GM18868 (cell line): ENCODE data around the gene FAM217B.

Source experiments
- ATAC-seq: cut with Tn5 transposase; IDR thresholded peaks from one replicate; pipeline ENCODE4 v1.9.1; 2021; ENCODE audit warnings: mild to moderate bottlenecking, moderate library complexity; ENCODE audit not compliant: unreplicated experiment

FAM217B gene

DNA sequence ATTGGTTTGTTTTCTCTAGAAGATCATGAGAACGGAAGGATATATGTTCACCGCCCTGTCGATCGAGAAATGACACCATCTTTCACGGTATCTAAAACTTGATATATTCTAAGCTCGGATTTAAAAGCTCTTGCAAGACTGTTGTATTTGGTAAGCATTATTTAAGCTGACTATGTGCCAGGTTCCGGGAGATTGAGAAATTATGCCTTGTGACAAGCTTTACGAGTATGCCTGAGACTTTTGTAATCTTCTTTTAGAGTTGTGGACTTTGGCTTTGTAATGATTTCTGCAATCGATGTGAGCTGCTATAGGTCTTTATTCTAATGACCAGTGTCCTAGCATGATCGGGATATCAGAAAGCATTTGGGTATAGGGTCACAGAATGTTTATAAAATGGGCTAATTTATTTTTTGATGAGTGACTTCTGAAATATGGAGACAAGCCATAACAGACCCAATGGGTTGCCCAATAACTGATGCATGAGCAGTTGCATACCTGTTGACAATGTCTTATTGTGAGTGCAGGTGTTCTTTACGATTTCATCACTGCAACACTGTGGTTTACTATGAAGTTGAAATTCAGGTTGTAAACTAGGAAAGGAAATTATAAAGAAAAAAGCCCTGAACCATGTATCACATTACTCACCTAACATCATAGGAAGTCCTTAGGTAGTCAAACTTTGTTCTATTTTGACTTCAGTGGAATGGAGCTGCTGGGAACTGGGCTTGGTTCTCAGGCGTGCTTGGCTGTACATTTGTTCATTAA, 32.0 kb downstream of the FAM217B start:
- no peak for ATAC-seq

DNA sequence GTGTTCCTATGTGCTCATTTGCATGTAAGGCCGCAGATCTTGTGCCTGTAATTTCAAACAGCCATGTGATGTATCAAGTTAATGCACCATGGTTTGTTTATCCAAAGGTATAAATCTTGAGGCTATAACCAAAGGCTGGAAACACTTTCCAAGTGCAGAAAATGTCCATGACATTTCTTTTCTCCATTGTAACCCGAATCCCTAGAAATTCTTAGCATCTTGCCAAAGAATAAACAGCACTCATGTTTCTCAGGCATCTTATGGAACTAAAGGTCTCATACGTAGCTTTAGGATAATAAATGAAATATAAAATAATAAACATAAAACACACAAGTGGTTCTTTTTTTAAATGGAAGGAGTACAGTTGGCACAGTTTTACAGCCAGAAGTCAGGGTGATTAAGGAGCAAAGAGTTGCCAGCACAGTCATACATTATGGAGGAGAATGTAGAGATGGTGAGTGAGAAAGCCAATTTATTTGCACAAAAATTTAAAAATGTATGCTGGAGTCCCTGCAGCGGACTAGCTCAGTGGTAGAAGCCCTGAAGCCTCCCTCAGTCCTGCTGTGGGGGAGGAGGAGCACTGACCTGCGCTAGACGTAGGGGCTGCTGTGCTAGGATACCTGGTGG, 36.1 kb downstream of the FAM217B start:
- ATAC-seq: no peak

DNA sequence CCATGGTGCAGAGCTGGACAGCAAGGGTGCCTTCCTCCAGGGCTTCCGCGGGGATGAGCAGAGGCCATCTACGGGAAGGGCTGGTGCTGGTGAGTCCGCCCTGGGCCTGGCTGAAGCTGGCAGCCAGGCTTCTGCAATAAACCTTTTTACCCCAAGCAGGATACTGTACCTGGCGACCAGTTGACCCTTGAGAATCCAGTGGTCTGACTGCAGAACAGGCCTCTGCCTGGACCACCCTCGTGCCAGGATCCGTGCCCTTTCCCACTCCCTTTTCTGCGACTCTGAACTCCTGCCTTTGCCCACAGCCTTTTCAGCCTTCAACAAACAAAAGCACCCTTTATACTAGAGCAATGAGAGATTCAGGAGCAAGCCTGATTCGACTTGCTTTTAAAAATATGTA, 36.9 kb downstream of the FAM217B start:
- no peak for ATAC-seq

DNA sequence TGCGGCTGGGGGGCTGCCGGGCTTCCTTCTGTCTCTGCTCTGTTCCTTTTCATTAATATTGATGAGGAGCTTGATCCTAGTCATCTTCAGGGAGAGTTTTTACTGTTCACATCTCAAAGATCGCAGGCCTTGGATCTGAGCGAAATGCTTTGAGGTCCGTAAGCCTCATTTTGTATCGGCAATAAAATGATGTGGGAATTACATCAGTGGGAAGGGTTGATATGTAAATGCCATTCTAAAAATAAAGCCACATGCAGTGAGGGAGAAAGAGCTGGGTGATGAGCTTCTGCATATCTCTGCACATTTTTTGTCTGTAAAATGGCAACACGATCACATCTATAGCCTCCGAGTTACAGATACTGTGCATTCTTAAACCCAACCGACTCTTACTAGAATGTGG, 42.9 kb downstream of the FAM217B start:
- ATAC-seq: no peak

DNA sequence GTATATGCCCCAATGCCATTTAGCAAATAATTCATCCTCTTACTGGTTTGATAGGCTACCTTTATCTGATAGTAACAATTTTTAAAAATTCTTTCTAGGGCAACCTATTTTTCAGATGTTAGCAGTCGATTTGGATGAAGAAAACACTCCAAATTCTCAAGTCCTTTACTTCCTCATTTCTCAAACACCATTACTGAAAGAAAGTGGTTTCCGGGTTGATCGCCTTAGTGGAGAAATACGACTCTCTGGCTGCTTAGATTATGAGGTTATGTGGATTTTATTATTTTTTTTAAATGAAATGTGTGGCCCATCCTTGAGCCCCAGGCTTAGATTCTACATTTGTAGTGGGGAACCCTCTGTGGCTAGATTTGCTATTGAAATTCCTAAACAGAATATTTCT, 44.4 kb downstream of the FAM217B start:
- no peak for ATAC-seq

DNA sequence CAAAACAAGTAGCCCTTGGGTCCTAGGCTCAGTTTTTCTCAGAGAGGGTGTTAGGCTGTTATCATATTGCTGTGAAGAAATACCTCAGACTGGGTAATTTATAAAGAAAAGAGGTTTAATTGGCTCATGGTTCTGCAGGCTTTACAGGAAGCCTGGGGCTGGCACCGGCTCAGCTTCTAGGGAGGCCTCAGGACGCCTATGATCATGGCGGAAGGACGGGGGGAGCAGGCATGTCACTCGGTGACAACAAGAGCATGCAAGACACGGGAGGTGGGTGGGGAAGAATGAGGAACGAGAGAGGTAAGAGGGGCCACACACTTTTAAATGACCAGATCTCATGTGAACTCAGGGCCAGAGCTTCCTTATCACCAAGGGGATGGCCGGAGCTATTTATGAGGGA, 45.0 kb downstream of the FAM217B start:
- ATAC-seq: no peak

DNA sequence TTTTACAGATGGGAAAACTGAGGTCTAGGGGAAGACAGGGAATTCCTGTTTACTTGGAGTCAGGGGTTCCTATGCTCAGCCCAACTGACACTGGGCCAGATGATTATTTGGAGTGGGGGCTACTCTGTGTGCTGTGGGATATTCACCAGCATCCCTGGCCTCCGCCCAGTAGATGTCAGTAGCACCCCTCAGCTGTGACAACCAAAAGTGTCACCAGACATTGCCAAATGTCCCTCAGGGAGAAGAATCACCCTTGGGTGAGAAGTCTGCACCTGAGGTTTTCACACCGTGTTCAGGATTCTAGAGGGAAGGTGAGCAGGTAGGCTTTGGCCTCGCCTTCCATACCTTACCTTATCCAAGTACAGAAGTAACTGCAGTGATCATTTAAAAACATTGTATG, 45.7 kb downstream of the FAM217B start:
- no peak for ATAC-seq

DNA sequence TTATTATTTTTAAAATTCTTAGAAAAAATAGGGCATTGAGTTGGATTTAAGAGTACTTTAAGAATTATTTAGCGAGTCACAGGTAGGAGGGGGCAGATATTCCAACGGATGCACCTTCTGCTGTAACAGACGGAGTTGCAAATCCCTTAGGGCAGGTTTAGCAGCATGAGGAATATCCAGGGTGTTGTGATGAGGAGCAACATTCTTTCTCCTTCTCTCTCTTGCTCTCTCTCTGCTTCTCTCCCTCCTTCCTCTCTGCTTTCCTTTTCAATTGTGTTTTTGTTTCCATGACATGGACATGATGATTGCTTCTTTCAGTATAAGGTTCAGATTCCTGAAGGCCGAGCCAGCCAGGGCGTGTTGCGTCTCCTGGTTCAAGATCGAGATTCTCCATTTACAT, 46.9 kb downstream of the FAM217B start:
- ATAC-seq: no peak

DNA sequence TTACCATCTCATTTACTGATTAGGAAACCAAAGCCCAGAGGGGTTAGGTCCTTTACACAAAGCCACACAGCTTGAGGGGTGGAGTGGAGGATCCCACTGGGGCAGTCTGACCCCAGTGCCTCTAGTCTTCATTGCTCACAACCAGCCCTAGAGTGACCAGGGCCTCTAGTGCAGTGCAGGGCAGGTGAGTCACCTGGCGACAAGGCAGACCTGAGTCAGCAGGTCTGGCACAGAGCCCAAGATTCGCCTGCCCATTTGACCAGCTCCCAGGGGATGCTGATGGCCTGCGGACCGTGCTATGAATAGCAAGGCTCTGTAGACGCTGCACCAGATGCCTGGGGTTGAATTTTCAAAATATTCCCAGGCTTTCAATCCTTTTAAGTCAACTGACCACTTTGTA, 48.0 kb downstream of the FAM217B start:
- no peak for ATAC-seq

DNA sequence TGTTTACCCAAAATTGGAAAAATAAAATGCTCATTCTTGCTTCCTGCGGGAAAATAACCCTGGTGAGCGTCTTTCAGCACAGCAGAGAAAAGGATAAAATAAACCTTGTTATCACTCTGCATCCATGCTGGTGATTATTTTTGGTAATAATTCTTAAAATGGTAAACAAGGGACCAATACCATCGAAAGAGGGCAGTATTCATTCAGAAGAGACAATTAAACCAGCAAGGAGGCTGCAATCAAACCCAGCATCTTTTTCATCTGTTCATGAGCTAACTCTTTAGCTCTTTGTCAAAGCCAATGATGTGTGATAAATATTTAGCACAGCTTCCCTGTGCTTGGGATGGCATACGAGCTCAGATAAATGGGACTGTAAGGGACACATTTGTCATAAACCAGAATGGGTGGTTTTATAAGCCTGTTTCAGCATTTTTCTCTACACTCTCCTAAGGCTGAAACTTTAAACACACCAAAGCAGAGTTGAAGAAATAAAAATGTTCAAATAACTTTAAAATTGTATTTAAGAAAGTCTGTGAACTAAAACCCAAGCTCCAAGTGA, 52.4 kb downstream of the FAM217B start:
- no peak for ATAC-seq

DNA sequence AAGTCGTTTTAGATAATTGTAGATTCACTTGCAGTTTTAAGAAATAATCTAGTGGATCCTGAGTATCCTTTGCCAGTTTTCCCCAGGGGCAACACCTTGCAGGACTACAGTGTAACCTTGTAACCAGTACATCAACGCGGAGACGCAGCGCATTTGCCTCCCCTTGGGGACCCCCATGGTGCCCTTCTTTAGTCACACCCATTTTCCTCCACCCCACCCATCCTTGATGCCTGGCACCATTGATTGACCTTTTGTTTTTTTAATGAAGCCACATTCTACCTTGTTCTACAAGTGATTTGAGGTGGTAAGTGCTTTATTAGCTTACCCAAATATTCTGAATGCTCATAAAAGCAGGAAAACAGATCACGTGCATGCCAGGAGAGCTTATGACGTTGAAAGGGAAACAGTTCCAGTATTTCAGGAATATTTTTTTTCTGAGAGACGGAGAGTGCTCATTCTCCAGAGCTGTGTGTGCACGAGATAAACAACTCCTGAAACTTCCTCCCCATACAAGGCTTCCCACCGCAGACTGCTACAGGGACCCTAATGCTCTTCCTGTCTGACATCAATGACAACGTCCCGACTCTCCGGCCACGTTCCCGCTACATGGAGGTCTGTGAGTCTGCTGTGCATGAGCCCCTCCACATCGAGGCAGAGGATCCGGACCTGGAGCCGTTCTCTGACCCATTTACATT, 53.7 kb downstream of the FAM217B start:
- no peak for ATAC-seq

DNA sequence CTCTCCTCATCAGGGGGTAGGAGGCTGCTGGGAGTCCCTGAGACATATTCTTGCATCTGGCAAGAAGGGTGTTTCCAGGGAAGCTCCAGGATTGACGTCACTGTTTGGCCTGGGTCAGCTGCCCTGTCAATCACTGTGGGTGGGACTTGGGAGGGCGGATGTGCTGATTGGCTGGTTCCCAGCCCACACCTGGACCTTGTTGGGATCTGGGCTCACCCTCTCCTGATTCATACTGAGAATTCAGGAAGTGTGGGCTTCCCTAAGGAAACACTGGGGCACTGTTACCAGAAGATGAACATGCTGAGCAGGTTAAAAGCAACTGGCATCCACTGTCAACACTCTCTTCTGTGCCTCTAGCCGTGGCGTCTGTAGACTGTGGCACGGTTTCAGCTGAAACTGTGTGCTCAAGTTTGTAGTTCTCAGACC, 54.5 kb downstream of the FAM217B start:
- ATAC-seq: no peak

DNA sequence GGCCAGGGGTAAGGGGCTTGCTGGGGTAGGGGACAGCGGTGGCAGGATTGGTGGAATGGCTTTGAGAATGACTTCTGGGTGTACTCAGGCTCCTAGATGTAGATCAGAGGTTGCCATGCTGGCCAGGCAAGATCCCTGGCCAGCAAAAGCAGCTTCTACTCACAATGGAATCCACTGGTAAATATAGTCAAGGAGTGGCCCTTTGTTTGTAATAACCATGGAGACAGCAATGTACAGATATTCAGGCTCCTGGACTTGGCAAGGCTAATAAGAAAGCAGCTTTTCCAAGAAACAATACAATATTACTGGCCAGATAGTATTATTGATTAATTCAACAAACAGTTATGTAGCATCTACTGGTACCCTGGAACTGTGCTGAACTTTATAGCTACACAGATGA, 55.9 kb downstream of the FAM217B start:
- no peak for ATAC-seq

DNA sequence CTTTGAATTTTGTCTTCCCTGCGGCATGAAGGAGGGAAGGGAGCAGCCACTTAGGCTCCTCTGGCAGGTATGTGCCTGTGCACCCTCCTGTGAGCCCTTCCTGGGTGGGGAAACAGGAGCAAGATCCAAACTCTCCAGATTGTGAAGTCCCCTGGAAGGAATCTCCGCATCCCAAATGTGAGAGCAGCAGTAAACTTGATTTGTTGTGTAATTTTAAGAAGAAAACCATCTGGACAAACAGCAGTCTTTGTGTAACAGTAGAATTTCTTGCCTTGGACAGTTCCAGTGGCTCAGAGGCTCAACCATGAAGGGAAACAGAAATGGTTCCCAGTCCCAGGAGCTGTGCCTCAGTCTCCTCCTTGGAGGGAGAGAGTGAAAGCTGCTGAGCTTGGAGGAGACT, 57.7 kb downstream of the FAM217B start:
- no peak for ATAC-seq
